K562 (cell line): ENCODE data around the gene SAMD14. TPM values are rescaled to one million over a fixed set of nuclear protein-coding genes. Genes with fewer than 3 reads are reported as not detected.

Source experiments
- ATF3 ChIP-seq, 2 experiments: fragments of 450-650 bp in 1 of 2; sonication (generic) in 1 of 2; formaldehyde crosslinking in 1 of 2; IDR thresholded peaks in 1 of 2; conservative IDR thresholded peaks in 1 of 2; 2 replicates each; pipeline versions ENCODE4 v1.6.1 to v1.8.1; 2016 to 2023; ENCODE audit warnings: mild to moderate bottlenecking in 2 of 2, moderate library complexity in 2 of 2, inconsistent platforms in 1 of 2, missing genetic modification reagents in 1 of 2
- CBX2 ChIP-seq: fragments of 200-600 bp; sonication (generic); IDR thresholded peaks from one replicate; pipeline ENCODE4 v1.6.1; 2012; ENCODE audit warnings: mild to moderate bottlenecking, low read length, inconsistent platforms; ENCODE audit not compliant: insufficient read depth, poor library complexity, severe bottlenecking
- CREB5 ChIP-seq: fragments of 250-450 bp; sonication (Bioruptor Pico); IDR thresholded peaks from 2 replicates; pipeline ENCODE4 v1.5.0; 2020; ENCODE audit warnings: mild to moderate bottlenecking
- E4F1 ChIP-seq: fragments of 250-450 bp; sonication (Bioruptor Pico); IDR thresholded peaks from 2 replicates; pipeline ENCODE4 v1.5.0; 2021; ENCODE audit warnings: mild to moderate bottlenecking, borderline replicate concordance
- ELK1 ChIP-seq: sonication (generic); formaldehyde crosslinking; IDR thresholded peaks from 2 replicates; pipeline ENCODE4 v1.8.1; 2022; ENCODE audit warnings: missing genetic modification reagents
- FOXJ2 ChIP-seq: fragments of 200-800 bp; sonication (Bioruptor generic); IDR thresholded peaks from 2 replicates; pipeline ENCODE4 v1.6.1; 2016; ENCODE audit warnings: missing genetic modification characterization, missing compliant biosample characterization
- MBD2 ChIP-seq: sonication (generic); IDR thresholded peaks from 2 replicates; pipeline ENCODE4 v1.6.1; 2016; ENCODE audit warnings: low read depth, borderline replicate concordance
- PHF20 ChIP-seq: fragments of 450-650 bp; IDR thresholded peaks from 2 replicates; pipeline ENCODE4 v1.6.1; 2018; ENCODE audit not compliant: partially characterized antibody
- PYGO2 ChIP-seq: fragments of 450-650 bp; IDR thresholded peaks from 2 replicates; pipeline ENCODE4 v1.6.1; 2016; ENCODE audit warnings: mild to moderate bottlenecking, missing genetic modification characterization, moderate library complexity, missing compliant biosample characterization
- RBM34 ChIP-seq: fragments of 200-400 bp; formaldehyde crosslinking; IDR thresholded peaks from 2 replicates; pipeline ENCODE4 v1.6.1; 2018; ENCODE audit warnings: low read length, borderline replicate concordance; ENCODE audit not compliant: insufficient read depth
- SMARCA4 ChIP-seq: fragments of 450-650 bp; IDR thresholded peaks from 2 replicates; pipeline ENCODE4 v1.6.1; 2016
- SMARCC2 ChIP-seq: fragments of 450-650 bp; IDR thresholded peaks from 2 replicates; pipeline ENCODE4 v1.6.1; 2017; ENCODE audit warnings: antibody characterized with exemption, moderate library complexity, mild to moderate bottlenecking, low read depth
- SMC3 ChIP-seq: conservative IDR thresholded peaks from 2 replicates; pipeline ENCODE4 v1.6.1; 2011; ENCODE audit warnings: low read depth, low read length, improper control_type of control experiment; ENCODE audit not compliant: insufficient read depth
- SRF ChIP-seq, 2 experiments: fragments of 250-450, 450-650 bp in 1 of 2; sonication (Bioruptor Pico) in 1 of 2; sonication (generic) in 1 of 2; formaldehyde crosslinking; IDR thresholded peaks; 2 replicates each; pipeline versions ENCODE4 v1.5.0 to v1.5.1; 2020 to 2022; ENCODE audit warnings: mild to moderate bottlenecking in 1 of 2, missing genetic modification reagents in 1 of 2
- STAG1 ChIP-seq: sonication (generic); formaldehyde crosslinking; IDR thresholded peaks from 2 replicates; pipeline ENCODE4 v1.5.0; 2020; ENCODE audit warnings: missing genetic modification reagents, borderline replicate concordance
- TBP ChIP-seq: optimal IDR thresholded peaks from 2 replicates; pipeline ENCODE3; 2011; ENCODE audit warnings: low read depth, low read length, improper control_type of control experiment
- ZNF408 ChIP-seq: fragments of 250-450 bp; sonication (Bioruptor Pico); IDR thresholded peaks from 2 replicates; pipeline ENCODE4 v1.4.0; 2020; ENCODE audit warnings: low read depth, mild to moderate bottlenecking, moderate library complexity
- ZNF511 ChIP-seq: sonication (generic); formaldehyde crosslinking; IDR thresholded peaks from 2 replicates; pipeline ENCODE4 v1.8.0; 2022; ENCODE audit warnings: mild to moderate bottlenecking, missing genetic modification reagents
- ZNF57 ChIP-seq: fragments of 450-650 bp; formaldehyde crosslinking; IDR thresholded peaks from 2 replicates; pipeline ENCODE4 v1.4.0; 2020; ENCODE audit warnings: mild to moderate bottlenecking, moderate library complexity
- polyA plus RNA-seq, 8 experiments: library from polyadenylated mRNA; depleted of rRNA in 4 of 8; stranded (reverse) in 5 of 8; unstranded in 3 of 8; fragments of >200 nt; fragmentation: Nextera tagmentation in 2 of 8; fragmentation: Illumina TruSeq in 1 of 8; extraction: Ambion mirVana in 2 of 8; extraction: Trizol in 1 of 8; gene quantifications; 2 replicates each; pipeline versions ENCODE4 v1.2.1 to v1.2.3, GENCODE V29; 2011 to 2014; ENCODE audit warnings: inconsistent platforms in 1 of 8, missing spikeins in 1 of 8
- total RNA-seq, 7 experiments: library from RNA; depleted of rRNA in 6 of 7; stranded (reverse); fragments of >200 nt in 6 of 7; fragmentation: Illumina TruSeq in 2 of 7; extraction: Trizol in 2 of 7; gene quantifications; 2 replicates each; pipeline versions ENCODE4 v1.2.1 to v1.2.3, GENCODE V29; 2011 to 2021; ENCODE audit warnings: low replicate concordance in 1 of 7

SAMD14 gene
- total and polyA plus RNA-seq, 9 of the 15 experiments (the other 6 are each of a cell fraction or from before 2014, with no cell fraction given), result 0.04 to 0.07 TPM; not detected in 7

- TF ChIP-seq ELK1, result no peak
- no peak for TF ChIP-seq CREB5 (CRISPR knock-in tag)
- no peak for TF ChIP-seq E4F1 (CRISPR knock-in tag)
- TF ChIP-seq TBP, result no peak
- TF ChIP-seq FOXJ2 (tag), result no peak
- no peak for TF ChIP-seq STAG1 (CRISPR knock-in tag)
- TF ChIP-seq MBD2, result no peak
- TF ChIP-seq ATF3 (IDR thresholded peaks at IDR 0.05), result no peak
- no peak for TF ChIP-seq ATF3 (CRISPR knock-in tag; conservative IDR thresholded peaks at IDR 0.05)
- TF ChIP-seq ZNF511 (CRISPR knock-in tag), result no peak
- TF ChIP-seq PYGO2, result no peak
- TF ChIP-seq SMARCC2, result no peak
- peak in 1 of 2 experiments; percentile 38; a peak in 1 of 4 replicates for TF ChIP-seq SRF (CRISPR knock-in tag; IDR thresholded peaks at IDR 0.05)
- no peak for TF ChIP-seq ZNF408 (CRISPR knock-in tag)
- peak; percentile 75 for TF ChIP-seq PHF20
- peak; percentile 77 for TF ChIP-seq SMARCA4
- no peak for TF ChIP-seq SMC3
- TF ChIP-seq RBM34, result no peak
- TF ChIP-seq ZNF57, result no peak
- TF ChIP-seq CBX2, result no peak
Observed at GRCh38 chr17:50151937-50152547, 22.1 kb upstream of the SAMD14 start (continued).
